HepG2 (cell line): Measurements from ENCODE around the gene PRDX5. TPM values are rescaled to one million over a fixed set of nuclear protein-coding genes. Genes with fewer than 3 reads are reported as not detected.
A peak's percentile ranks its signal among the peaks of the same experiment; 100 is the strongest.

ENCODE experiments used
- EED ChIP-seq: sonication (generic); formaldehyde crosslinking; IDR thresholded peaks from 2 replicates; pipeline ENCODE4 v1.5.0; 2020; ENCODE audit warnings: mild to moderate bottlenecking, missing genetic modification reagents
- GLMP ChIP-seq: sonication (generic); formaldehyde crosslinking; IDR thresholded peaks from 2 replicates; pipeline ENCODE4 v1.9.0; 2021; ENCODE audit warnings: missing genetic modification reagents, mild to moderate bottlenecking, borderline replicate concordance
- HMG20B ChIP-seq: conservative IDR thresholded peaks from 2 replicates; pipeline ENCODE4 v1.6.1; 2016; ENCODE audit warnings: missing genetic modification reagents, missing compliant biosample characterization
- RAD51 ChIP-seq: fragments of 450-650 bp; IDR thresholded peaks from 2 replicates; pipeline ENCODE4 v1.6.1; 2016; ENCODE audit warnings: borderline replicate concordance
- REPIN1 ChIP-seq: sonication (generic); formaldehyde crosslinking; IDR thresholded peaks from 2 replicates; pipeline ENCODE4 v1.8.0; 2022; ENCODE audit warnings: missing genetic modification reagents, low read depth, mild to moderate bottlenecking, borderline replicate concordance
- ZNF292 ChIP-seq: sonication (generic); formaldehyde crosslinking; IDR thresholded peaks from 2 replicates; pipeline ENCODE4 v1.8.1; 2022; ENCODE audit warnings: mild to moderate bottlenecking, low read depth, missing genetic modification reagents, borderline replicate concordance
- ZNF430 ChIP-seq: sonication (generic); formaldehyde crosslinking; IDR thresholded peaks from 2 replicates; pipeline ENCODE4 v1.9.0; 2021; ENCODE audit warnings: mild to moderate bottlenecking, missing genetic modification reagents
- ZNF567 ChIP-seq: sonication (generic); formaldehyde crosslinking; IDR thresholded peaks from 2 replicates; pipeline ENCODE4 v1.8.1; 2023; ENCODE audit warnings: mild to moderate bottlenecking, missing genetic modification reagents, borderline replicate concordance
- ZNF724P ChIP-seq: sonication (generic); formaldehyde crosslinking; IDR thresholded peaks from 2 replicates; pipeline ENCODE4 v1.8.0; 2022; ENCODE audit warnings: missing genetic modification reagents, borderline replicate concordance
- polyA plus RNA-seq, 8 experiments: library from polyadenylated mRNA; depleted of rRNA in 3 of 8; stranded (reverse) in 7 of 8; unstranded in 1 of 8; fragments of >200 nt; fragmentation: Illumina TruSeq in 4 of 8; extraction: Trizol in 4 of 8; gene quantifications; 2 replicates each; pipeline versions ENCODE4 v1.2.1 to v1.2.3, GENCODE V29; 2011 to 2016; ENCODE audit warnings: low read depth in 4 of 8, missing spikeins in 1 of 8, mixed read lengths in 1 of 8; ENCODE audit not compliant: insufficient read depth in 1 of 8
- total RNA-seq, 5 experiments: library from RNA; depleted of rRNA; stranded (reverse); fragments of >200 nt; fragmentation: Illumina TruSeq; extraction: Trizol; gene quantifications; 2 replicates each; pipeline ENCODE4 v1.2.3, GENCODE V29; 2016; ENCODE audit warnings: low read depth in 1 of 5
- TF ChIP-seq, protein P1 (sequence below): sonication (generic); formaldehyde crosslinking; IDR thresholded peaks from 2 replicates; pipeline ENCODE4 v1.5.0; 2020; ENCODE audit warnings: mild to moderate bottlenecking, missing genetic modification reagents
- TF ChIP-seq, protein P2 (sequence below): sonication (generic); formaldehyde crosslinking; IDR thresholded peaks from 2 replicates; pipeline ENCODE4 v1.8.1; 2023; ENCODE audit warnings: mild to moderate bottlenecking, moderate library complexity, missing genetic modification reagents
- TF ChIP-seq, protein P3 (sequence below): sonication (generic); formaldehyde crosslinking; IDR thresholded peaks from 2 replicates; pipeline ENCODE4 v1.5.0; 2020; ENCODE audit warnings: missing genetic modification reagents
- TF ChIP-seq, protein P4 (sequence below): sonication (generic); formaldehyde crosslinking; IDR thresholded peaks from 2 replicates; pipeline ENCODE4 v1.4.0; 2020; ENCODE audit warnings: missing genetic modification reagents

Gene PRDX5
- total and polyA plus RNA-seq, 2 of the 13 experiments (the other 11 are each of a cell fraction or from before 2014, with no cell fraction given): 215 to 311 TPM

GRCh38 chr11:64284048-64284961, 33.6 kb upstream of the PRDX5 start, which contains the start of gene BAD (continued):
- TF ChIP-seq, protein P1, sequence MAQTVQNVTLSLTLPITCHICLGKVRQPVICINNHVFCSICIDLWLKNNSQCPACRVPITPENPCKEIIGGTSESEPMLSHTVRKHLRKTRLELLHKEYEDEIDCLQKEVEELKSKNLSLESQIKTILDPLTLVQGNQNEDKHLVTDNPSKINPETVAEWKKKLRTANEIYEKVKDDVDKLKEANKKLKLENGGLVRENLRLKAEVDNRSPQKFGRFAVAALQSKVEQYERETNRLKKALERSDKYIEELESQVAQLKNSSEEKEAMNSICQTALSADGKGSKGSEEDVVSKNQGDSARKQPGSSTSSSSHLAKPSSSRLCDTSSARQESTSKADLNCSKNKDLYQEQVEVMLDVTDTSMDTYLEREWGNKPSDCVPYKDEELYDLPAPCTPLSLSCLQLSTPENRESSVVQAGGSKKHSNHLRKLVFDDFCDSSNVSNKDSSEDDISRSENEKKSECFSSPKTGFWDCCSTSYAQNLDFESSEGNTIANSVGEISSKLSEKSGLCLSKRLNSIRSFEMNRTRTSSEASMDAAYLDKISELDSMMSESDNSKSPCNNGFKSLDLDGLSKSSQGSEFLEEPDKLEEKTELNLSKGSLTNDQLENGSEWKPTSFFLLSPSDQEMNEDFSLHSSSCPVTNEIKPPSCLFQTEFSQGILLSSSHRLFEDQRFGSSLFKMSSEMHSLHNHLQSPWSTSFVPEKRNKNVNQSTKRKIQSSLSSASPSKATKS (CRISPR knock-in tag): no peak
- TF ChIP-seq, protein P2, sequence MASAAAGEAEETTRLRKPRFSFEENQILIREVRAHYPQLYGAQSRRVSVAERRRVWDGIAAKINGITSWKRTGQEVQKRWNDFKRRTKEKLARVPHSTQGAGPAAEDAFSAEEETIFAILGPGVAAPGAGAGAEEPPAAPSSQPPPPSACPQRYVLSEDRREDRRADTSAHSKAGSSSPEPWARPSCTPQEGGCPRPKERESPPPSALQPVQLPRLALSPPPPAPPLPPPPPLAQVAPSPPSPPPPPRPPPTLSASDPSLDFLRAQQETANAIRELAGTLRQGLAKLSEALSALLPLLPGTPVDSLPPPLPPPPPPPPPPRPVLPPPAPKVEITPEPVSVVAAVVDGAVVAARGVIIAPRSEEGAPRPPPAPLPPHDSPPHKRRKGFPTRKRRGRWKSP (CRISPR knock-in tag): peak; percentile 41; the same call in 1 of the 2 replicates
- TF ChIP-seq EED (CRISPR knock-in tag): no peak
- TF ChIP-seq ZNF567 (CRISPR knock-in tag): no peak
- no peak for TF ChIP-seq ZNF292 (CRISPR knock-in tag)
- TF ChIP-seq, protein P3, sequence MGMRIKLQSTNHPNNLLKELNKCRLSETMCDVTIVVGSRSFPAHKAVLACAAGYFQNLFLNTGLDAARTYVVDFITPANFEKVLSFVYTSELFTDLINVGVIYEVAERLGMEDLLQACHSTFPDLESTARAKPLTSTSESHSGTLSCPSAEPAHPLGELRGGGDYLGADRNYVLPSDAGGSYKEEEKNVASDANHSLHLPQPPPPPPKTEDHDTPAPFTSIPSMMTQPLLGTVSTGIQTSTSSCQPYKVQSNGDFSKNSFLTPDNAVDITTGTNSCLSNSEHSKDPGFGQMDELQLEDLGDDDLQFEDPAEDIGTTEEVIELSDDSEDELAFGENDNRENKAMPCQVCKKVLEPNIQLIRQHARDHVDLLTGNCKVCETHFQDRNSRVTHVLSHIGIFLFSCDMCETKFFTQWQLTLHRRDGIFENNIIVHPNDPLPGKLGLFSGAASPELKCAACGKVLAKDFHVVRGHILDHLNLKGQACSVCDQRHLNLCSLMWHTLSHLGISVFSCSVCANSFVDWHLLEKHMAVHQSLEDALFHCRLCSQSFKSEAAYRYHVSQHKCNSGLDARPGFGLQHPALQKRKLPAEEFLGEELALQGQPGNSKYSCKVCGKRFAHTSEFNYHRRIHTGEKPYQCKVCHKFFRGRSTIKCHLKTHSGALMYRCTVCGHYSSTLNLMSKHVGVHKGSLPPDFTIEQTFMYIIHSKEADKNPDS: 0 out of 2 replicates have a peak, but pooled peaks have one; percentile 20
- TF ChIP-seq RAD51: no peak
- TF ChIP-seq ZNF430 (CRISPR knock-in tag): no peak
- TF ChIP-seq, protein P4, sequence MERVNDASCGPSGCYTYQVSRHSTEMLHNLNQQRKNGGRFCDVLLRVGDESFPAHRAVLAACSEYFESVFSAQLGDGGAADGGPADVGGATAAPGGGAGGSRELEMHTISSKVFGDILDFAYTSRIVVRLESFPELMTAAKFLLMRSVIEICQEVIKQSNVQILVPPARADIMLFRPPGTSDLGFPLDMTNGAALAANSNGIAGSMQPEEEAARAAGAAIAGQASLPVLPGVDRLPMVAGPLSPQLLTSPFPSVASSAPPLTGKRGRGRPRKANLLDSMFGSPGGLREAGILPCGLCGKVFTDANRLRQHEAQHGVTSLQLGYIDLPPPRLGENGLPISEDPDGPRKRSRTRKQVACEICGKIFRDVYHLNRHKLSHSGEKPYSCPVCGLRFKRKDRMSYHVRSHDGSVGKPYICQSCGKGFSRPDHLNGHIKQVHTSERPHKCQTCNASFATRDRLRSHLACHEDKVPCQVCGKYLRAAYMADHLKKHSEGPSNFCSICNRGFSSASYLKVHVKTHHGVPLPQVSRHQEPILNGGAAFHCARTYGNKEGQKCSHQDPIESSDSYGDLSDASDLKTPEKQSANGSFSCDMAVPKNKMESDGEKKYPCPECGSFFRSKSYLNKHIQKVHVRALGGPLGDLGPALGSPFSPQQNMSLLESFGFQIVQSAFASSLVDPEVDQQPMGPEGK: peak; percentile 41; the same call in 1 of the 2 replicates
- TF ChIP-seq GLMP (CRISPR knock-in tag): no peak
- no peak; the same call in 1 of the 2 replicates for TF ChIP-seq REPIN1 (CRISPR knock-in tag)
- no peak for TF ChIP-seq ZNF724P (CRISPR knock-in tag)
- no peak for TF ChIP-seq HMG20B (CRISPR knock-in tag)
